Stromal cell of bone marrow (primary cell): ENCODE results near the gene C11orf68.

Experiments used
- DNase-seq: peaks from one replicate; pipeline ENCODE4 v3.0.0-alpha.2; 2012; ENCODE audit warnings: low read depth

C11orf68 gene

DNA sequence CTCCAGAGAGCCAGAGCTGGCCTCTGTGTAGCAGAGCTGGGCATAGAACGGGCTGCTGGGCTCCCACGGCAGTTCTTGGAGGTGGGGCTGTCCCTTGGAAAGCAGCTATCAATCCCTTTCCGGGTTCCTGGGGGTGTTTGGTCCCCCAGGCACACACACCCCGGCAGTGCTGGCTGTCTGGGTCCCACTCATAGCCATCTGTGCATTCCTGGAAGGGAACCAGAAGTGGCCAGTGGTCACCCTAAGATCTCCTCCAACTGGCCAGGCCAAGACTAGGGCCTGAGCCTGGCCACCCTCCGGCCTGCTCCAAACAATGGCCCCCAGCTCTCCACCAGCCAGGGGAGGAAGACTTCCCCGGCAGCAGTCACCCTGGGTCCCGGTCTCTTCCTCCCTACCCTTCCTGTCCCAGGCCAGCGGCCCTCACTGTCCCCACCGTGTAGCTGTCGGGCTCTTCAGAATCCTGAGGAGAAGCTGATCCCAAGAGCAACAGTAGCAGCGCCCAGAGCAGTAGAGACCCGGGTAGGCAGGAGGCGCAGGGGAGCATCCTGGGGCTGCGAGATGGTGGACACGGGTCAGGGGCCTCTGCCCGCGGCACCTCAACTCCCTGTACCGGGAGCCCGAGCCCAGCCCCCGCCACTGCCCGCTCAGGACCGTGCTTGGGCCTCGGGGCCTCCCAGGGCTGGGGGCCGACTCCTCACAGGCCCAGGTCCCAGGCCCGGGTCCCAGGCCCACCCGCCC lies 46.9 kb downstream of the C11orf68 start:
- DNase-seq, result no peak

DNA sequence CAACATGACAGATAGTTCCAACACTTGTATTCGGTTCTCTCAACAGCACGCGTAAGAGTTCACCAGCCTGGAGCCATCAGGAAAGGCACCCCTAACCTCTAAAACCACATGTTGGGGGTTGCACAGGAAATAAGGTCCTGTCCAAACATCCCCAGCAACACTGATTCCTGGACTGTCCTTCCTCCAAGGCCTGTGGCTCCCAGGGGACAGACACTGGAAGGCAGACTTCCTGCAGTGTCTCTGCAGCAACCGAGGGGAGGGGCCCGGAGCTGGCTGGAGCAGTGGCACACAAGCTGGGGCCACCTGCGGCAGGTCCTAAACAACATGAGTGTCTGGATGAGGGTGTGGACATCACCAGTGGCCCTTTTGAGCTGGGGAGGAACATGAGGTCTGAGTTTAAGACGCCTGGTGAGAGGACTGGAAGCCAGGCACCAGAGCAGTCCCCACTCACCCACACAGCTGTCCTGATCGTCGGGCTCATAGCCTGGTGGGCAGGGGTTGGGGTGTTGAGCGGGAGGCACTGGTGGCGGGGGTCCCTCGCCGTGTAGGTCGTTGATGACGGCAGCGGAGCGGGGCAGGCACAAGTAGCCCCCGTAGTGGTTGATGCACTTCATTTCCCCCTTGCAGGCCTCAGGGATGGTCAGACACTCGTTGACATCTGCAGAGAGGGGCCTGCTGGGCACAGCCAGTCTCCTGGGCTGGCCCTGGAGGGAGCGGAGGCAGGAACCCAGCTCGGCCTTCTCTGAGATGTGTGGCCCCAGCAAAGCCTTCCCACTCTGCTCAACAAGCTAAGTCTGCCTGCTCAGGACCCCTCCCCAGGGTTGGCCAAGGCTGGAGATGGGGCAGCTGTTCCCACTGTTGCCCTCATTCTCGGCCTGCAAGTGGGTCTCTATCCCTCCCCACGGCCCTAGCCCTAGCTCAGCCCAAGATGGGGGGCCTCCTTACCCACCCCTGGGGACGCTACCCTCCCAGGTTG lies 47.9 kb downstream of the C11orf68 start:
- no peak for DNase-seq

DNA sequence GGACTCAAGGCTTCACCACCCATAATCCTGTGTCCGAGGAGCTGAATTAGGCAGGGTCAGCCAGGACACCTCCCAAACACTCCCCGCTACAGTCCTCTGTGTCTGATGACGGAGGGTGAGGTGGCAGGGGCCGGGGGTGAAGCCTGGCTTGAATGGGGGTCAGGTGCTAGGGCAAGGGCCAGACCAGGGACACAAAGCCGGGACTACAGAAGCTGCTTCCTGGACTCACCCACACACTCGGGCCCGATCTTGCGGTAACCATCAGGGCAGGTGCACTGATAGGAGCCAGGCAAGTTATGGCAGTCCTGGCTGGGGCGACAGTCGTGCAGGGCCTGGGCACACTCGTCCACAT lies 48.6 kb downstream of the C11orf68 start:
- no peak for DNase-seq

DNA sequence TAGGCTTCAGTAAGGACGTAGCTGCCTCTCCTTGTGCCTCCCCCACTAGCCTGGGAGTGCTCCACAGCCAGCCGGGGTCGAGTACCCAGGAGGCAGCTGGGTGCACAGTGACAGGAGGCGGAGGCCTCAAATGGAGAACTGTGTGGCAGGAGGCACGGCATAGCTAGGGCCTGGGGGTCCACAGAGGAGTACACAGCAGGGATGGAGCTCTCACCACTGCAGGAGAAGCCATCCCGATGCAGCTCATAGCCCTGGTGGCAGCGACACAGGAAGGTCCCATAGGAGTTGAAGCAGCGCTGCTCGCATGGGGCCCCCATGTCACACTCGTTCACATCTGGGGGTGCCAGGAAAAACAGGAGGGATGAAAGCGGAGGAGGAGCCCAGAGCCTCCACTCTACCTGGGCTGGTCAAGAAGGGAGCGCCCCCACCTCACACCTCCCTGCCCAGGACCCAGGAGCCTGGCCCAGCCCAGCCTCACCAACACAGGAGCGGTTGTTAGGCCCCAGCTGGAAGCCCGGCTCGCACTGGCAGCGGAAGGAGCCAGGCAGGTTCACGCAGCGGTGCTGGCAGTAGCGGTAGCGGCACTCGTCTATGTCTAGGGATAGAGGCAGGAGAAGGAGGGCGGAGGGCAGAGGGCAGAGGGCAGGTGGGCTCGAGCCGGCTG lies 49.1 kb downstream of the C11orf68 start:
- DNase-seq, result no peak

DNA sequence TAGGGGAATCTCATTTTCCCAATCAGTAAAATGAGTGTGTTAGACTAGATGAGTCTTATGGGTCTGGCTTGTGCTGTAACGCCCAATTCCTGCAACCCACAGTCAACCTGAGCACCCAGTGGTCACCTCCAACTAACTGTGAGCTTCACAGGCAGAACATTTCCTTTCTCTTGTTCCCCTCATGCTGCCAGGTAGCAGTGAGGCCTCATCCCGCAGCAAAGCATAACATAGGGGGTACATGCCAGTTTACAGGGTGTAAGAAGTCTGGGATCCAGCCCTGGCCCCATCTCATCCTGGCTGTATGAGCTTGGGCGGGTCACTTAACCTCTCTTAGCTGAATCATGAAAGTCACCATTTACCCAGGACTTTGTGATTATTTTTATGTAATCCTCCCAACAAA lies 50.0 kb downstream of the C11orf68 start:
- DNase-seq, result no peak

DNA sequence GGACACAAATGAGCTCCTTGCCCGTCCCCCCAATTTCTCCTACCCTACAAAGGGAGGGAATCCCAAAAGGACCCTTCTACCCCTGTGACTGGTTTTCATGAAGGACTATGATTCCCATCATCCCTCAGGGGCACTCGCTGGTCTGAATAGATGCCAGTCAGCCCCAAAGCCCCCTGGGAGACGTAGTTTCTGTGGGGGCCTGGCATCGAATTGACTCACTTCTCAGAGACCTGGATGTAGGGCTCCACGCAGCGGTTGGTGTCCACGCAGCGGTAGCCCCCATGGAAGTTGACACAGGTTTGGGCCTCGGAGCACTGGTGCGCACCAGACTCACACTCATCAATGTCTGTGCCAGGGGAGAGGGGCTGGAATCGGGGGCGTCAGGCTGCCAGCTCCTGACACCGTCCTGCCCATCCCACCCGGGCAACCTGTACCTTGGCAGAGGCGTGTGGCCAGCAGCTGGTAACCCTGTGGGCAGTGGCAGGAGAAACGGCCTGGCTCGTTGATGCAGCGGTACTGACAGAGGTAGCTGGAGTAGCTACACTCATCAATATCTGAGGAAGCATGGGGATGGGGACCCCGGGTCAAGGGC lies 50.7 kb downstream of the C11orf68 start:
- DNase-seq, result no peak

DNA sequence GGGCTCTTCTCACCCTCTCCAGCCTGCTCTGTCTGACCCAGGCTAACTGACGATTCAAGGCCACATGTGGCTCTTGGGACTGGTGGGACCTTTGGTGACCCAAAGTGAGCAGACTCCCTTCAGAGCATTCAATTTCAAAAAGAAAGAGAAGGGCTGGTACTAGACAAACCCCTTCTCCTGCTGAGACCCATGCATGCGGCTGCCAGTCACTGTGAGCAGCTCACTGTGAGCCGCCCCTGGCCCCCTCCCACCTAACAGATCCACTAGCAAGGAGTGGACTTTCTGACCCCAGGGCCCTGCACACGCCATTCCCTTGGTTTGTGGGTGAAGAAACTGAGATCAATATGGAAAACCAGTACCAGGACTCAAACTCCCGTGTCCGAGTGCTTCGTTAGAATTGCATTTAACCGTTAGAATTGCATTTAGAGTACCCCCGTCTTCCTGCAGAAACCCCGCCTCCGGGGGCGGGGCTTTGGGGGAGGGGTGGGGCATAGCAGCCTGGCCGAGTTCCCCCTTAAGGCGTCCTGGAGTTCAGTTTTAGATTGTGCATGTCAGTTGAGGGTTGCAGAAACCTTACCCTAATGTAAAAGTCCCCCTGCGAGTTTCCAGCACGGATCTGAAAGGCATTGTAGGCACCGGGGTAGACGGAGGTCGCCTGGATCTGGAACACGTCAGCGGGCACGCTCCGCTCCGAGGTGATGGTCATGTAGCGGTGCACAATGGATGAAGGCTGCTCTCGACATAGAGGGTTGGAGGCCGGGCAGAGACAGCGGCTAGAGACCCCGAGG lies 51.4 kb downstream of the C11orf68 start:
- no peak for DNase-seq
